ENCODE data around the gene PPP1R2B.

GRCh38 chr5:156824800-156825199, 25.3 kb upstream of the PPP1R2B start:
- TF ChIP-seq CTCF (IDR thresholded peaks at IDR 0.05; ENCODE audit: low read length) (peak; percentile 32), EZH2 (optimal IDR thresholded peaks at IDR 0.05; ENCODE audit: low read depth, low read length) (no peak), EZH2phosphoT487 (IDR thresholded peaks at IDR 0.05; ENCODE audit: low read length) (no peak)

All from MM.1S (cell line).